HG03558 (cell line): ENCODE results near the gene CD300H.
"Not testable (repeated sequence)": the region's sequence is repeated elsewhere in the genome, so short reads cannot be mapped to it uniquely, and the experiment has no call there.

ENCODE experiments used
- ATAC-seq: cut with Tn5 transposase; IDR thresholded peaks from one replicate; pipeline ENCODE4 v1.9.1; 2021; ENCODE audit warnings: moderate number of reproducible peaks; ENCODE audit not compliant: unreplicated experiment; ENCODE audit errors: extremely low read depth

CD300H gene

DNA sequence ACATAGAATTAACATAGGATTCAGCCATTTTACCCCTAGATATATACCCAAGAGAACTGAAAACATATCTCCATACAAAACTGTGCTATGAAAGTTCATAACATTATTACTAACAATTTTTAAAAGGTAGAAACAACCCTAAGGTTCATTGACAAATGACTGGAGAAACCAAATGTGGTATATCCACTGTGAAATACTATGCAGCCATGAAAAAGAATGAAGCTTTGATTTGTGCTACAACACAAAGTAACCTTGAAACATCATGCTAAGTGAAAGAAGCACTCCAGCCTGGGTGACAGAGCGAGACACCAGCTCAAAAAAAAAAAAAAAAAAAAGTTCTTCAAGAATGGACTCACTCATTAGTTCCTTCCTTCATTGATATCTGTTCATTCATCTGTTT, 24.2 kb upstream of the CD300H start:
- ATAC-seq = no peak

- ATAC-seq = no peak
Observed at GRCh38 chr17:74585711-74586110, 18.4 kb upstream of the CD300H start.

GRCh38 chr17:74584292-74585060, 17.2 kb upstream of the CD300H start:
- no peak for ATAC-seq

- no peak for ATAC-seq
Observed at GRCh38 chr17:74582633-74583032, 15.3 kb upstream of the CD300H start.

DNA sequence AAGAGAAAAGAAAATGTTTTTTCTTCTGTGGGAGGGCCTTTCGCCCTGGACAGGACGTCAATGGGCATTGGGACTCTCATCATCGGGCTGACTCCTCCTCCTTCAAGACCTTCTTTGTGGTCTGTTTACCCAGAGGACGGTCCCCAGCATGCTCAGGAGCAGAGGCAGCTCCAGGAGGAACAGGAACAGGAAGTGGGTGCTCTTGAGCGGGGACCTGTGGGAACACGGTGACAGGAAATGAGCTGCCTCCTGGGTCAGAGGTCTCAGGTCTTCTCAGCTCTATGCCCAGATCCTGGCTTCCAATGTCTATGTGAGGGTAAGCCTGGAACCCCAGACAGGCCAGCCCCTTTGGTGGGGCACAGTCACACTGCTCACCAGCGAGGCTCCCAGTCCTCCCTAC, 12.6 kb upstream of the CD300H start:
- ATAC-seq = no peak

DNA sequence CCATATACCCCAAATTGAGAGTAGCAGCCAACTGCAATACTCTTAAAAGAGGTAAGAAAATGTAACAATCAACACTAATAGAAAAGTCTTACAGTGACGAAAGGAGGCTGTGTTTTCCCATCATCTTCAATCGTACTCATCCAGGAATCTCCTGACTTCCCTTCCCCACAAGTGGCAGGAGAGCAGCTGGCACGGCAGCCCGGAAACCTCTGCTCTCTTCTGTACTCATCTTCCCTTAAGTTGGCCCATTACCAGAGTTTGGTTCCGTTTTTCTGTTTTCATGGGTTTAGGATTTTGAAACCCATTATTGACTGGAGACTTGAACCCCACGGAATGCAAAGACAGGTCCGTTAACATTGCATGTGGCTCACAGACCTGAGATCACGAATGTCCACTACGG, 11.7 kb upstream of the CD300H start:
- no peak for ATAC-seq

- ATAC-seq = no peak
Observed at GRCh38 chr17:74574489-74575142, 7.3 kb upstream of the CD300H start.

DNA sequence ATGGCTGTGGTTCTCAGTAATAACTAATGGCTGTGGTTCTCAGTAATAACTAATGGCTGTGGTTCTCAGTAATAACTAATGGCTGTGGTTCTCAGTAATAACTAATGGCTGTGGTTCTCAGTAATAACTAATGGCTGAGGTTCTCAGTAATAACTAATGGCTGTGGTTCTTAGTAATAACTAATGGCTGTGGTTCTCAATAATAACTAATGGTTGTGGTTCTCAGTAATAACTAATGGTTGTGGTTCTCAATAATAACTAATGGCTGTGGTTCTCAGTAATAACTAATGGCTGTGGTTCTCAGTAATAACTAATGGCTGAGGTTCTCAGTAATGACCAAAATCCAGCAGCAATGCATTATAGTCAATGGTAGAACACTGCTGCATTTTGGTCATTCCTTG, 6.3 kb upstream of the CD300H start:
- not testable (repeated sequence) for ATAC-seq

DNA sequence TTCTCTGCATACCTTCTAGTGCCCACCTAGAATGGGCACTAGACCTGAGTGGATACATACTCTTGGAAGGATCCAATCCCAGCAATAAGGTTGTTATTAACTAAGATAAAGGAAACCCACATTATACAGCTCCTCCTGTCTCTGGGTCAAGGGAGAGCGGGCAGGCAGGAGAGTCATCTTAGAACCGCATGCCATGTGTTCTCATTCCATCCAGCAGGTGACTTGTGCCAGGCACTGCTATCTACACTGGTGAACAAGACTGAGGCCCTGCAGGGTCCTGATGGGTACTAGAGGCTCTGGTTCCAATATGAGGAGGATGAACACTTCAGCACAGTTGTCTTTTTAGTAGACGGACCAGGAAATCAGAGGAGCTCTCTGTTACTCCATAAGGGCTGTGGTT, 5.9 kb upstream of the CD300H start:
- no peak for ATAC-seq

DNA sequence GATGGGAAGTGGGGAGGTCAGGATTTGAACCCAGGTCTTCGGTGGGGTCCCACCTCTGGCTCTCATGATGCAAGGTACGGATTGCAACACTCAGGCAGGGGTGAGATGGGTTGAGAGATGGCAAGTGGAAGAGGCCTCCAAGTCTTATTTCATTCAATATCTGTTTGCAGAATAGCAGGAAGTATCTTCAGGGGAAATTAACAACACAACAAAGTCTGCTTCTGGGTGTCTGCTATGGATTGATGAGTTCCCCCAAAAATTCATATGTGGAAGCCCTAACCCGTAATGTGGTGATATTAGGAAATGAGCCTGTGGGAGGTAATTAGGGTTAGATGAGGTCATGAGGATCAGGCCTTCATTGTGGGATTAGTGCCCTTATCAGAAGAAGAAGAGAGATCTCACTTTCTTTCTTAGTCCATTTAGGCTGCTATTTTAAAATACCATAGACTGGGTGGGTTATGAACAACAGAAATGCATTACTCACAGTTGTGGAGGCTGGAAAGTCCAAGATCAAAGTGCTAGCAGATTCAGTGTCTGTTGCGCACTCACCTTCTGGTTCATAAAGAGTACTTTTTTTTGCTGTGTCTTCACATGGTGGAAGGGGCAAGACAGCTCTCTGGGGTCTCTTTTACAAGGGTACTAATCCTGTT, 4.4 kb upstream of the CD300H start:
- no peak for ATAC-seq

- ATAC-seq = no peak
Observed at GRCh38 chr17:74569020-74570003, 2.0 kb upstream of the CD300H start.

- ATAC-seq = no peak
Observed at GRCh38 chr17:74568106-74568873, 981 bp upstream of the CD300H start.

GRCh38 chr17:74566132-74566753, 1.1 kb downstream of the CD300H start:
- ATAC-seq = no peak

DNA sequence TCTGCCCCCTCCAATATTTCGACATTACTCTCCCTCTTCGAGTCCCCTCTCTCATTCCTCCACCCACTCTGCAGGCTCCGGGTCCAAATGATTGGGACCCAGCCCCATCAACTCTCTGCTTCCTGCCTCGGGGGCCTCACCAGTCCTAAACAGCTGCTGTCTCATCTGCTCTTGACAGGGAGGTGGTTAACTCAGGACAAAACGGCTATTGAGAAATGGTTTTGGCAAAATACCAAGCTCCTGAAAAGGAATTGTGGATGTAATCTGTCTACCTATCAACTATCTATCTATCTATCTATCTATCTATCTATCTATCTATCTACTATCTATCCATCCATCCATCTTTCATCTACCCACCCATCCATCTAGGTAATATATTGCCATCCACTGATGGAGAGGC, 2.2 kb downstream of the CD300H start:
- ATAC-seq = no peak

DNA sequence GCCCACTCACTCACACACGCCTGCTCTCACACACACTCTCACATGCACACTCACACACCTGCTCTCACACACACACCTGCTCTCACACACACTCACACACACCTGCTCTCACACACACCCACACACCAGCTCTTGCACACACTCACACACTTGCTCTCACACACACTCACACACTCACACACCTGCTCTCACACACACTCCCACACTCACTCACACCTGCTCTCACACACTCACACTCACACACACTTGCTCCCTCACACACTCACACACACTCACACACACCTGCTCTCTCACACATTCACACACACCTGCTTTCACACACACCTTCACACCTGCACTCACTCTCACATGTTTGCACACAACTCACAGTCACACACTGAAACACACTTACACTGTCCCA, 4.0 kb downstream of the CD300H start:
- no peak for ATAC-seq

- ATAC-seq = no peak
Observed at GRCh38 chr17:74561586-74561985, 5.7 kb downstream of the CD300H start.

DNA sequence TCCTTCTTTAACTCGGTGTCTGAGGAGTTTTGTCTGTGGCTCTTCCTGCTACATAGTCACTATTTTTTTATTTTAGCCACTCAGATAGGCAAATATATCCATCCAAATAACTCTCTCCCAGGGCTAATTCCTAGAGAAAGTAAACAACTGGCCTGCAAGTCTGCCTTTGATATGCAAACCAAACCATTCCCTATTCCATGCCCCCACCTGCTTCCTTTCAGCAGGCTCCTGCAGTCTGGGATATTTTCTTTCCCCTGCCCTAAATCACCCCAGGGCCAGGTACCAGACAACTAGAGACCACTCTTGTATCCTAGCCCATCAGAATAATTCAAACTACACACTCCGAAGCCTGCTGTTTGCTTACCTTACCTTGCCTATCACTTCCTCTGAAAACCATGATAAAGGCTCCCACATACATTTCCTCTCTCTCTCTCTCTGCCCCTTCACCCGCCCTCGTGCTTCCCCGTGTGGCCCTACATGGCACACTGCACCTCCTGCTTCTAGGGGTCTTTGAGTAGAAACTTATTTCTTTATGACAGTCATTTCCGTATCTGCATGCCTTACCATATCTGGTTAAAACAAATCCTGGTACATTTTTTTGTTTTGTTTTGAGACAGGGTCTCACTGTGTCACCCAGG, 8.3 kb downstream of the CD300H start:
- ATAC-seq = no peak

DNA sequence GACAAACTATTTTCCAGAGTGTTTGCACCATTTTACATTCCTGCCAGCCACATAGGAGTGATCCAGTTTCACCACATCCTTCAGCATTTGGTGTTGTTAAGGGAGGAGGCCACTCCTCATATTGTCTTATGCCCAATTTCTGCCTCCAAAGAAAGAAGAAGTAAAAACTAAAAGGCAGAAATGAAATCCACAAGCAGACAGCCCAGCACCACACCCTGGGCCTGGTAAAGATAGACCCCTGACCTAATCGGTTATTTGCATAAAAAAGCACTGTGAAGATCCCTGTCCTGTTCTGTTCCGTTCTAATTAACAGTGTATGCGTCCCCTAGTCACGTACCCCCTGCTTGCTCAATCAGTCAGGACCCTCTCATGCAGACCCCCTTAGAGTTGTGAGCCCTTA, 8.9 kb downstream of the CD300H start:
- not testable (repeated sequence) for ATAC-seq
